Suprapubic skin (tissue), 4 donors: ENCODE measurements around the gene ZSCAN30.

Experiments used
- EP300 ChIP-seq: sonication (generic); formaldehyde crosslinking; IDR thresholded peaks from one replicate; pipeline ENCODE4 v1.6.1; 2017; ENCODE audit warnings: antibody characterized with exemption
- POLR2A ChIP-seq, 2 donors: fragments of 450-650 bp; IDR thresholded peaks; one replicate each; pipeline ENCODE4 v1.6.1; 2017; ENCODE audit warnings: antibody characterized with exemption in 2 of 2, mild to moderate bottlenecking in 2 of 2, moderate library complexity in 2 of 2
- POLR2AphosphoS5 ChIP-seq, 3 donors: sonication (generic); formaldehyde crosslinking; IDR thresholded peaks; one replicate each; pipeline ENCODE4 v1.6.1; 2017; ENCODE audit warnings: antibody characterized with exemption in 3 of 3
- TF ChIP-seq, protein P1 (sequence below), 2 donors: fragments of 200-600 bp in 1 of 2; fragments of 450-650 bp in 1 of 2; sonication (generic) in 1 of 2; IDR thresholded peaks; one replicate each; pipeline ENCODE4 v1.5.1; 2016 to 2019; ENCODE audit warnings: antibody characterized with exemption in 2 of 2, mild to moderate bottlenecking in 1 of 2, moderate library complexity in 1 of 2

DNA sequence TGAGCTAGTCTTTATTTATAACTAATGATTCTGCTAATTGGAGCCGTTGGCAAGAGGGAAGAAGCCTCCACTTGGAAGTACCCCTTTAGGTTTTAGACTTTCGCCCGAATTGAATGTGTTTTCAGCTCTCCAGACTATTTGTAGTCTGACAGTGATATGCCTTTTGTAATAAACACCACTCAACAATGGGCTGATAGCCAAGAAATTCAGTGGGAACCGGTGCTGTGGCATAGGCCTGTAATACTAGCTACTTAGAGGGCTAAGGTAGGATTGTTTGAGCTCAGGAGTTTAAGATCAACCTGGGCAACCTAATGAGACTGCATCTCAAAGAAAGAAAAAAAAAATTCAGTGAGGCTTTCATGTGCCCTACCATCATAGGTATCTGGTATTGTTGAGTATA is 13.6 kb upstream of the ZSCAN30 start:
- TF ChIP-seq, protein P1, sequence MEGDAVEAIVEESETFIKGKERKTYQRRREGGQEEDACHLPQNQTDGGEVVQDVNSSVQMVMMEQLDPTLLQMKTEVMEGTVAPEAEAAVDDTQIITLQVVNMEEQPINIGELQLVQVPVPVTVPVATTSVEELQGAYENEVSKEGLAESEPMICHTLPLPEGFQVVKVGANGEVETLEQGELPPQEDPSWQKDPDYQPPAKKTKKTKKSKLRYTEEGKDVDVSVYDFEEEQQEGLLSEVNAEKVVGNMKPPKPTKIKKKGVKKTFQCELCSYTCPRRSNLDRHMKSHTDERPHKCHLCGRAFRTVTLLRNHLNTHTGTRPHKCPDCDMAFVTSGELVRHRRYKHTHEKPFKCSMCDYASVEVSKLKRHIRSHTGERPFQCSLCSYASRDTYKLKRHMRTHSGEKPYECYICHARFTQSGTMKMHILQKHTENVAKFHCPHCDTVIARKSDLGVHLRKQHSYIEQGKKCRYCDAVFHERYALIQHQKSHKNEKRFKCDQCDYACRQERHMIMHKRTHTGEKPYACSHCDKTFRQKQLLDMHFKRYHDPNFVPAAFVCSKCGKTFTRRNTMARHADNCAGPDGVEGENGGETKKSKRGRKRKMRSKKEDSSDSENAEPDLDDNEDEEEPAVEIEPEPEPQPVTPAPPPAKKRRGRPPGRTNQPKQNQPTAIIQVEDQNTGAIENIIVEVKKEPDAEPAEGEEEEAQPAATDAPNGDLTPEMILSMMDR (IDR thresholded peaks at IDR 0.05), result no peak
- TF ChIP-seq POLR2A (IDR thresholded peaks at IDR 0.05), result no peak
- no peak for TF ChIP-seq POLR2AphosphoS5 (IDR thresholded peaks at IDR 0.05)
- no peak for TF ChIP-seq EP300
